ENCODE results near the gene ELOF1.
"Not testable (repeated sequence)": the region's sequence is repeated elsewhere in the genome, so short reads cannot be mapped to it uniquely, and the experiment has no call there.

ELOF1 gene

GRCh38 chr19:11580116-11580515, 21.1 kb upstream of the ELOF1 start:
- ChIA-PET POLR2A (interaction anchor here (0.6 kb wide), 1 partner anchor 36 kb away, joined by 3 read pairs; no protein-coding TSS in a partner anchor), CTCF (interaction anchor here (1.4 to 6.0 kb wide), 3 partner anchors 17 to 44 kb away, joined by 5 to 37 read pairs (median 8); partner anchors contain the start of gene ELOF1)
- DNase-seq (ENCODE audit: extremely low spot score): no peak
- TF ChIP-seq CTCF (IDR thresholded peaks at IDR 0.05; ENCODE audit: control extremely low read depth, extremely low read depth, low read depth, missing control alignments): no peak

- ChIA-PET POLR2A (interaction anchor here (0.6 kb wide), 1 partner anchor 329 kb away, joined by 9 read pairs; no protein-coding TSS in a partner anchor), CTCF (interaction anchor here (0.7 to 6.0 kb wide), 8 partner anchors 9 to 219 kb away, joined by 3 to 37 read pairs (median 3); partner anchors contain the start of gene ELOF1)
- peak; percentile 75 for DNase-seq (ENCODE audit: extremely low spot score)
- no peak for TF ChIP-seq CTCF (IDR thresholded peaks at IDR 0.05; ENCODE audit: control extremely low read depth, extremely low read depth, low read depth, missing control alignments)
Measured at GRCh38 chr19:11578258-11579142, 19.5 kb upstream of the ELOF1 start.

GRCh38 chr19:11577451-11578257, 18.6 kb upstream of the ELOF1 start, which contains the start of gene ACP5:
TSS of gene ACP5 (minus strand) at chr19:11577645. CDS start at chr19:11577317, 328 bp downstream.
- POLR2A ChIA-PET: interaction anchor here (0.6 kb wide), 1 partner anchor 328 kb away, joined by 9 read pairs; no protein-coding TSS in a partner anchor
- CTCF ChIA-PET: interaction anchor here (0.7 to 6.0 kb wide), 6 partner anchors 9 to 23 kb away, joined by 3 to 37 read pairs (median 3); partner anchors contain the start of gene ELOF1
- no peak for TF ChIP-seq CTCF (IDR thresholded peaks at IDR 0.05; ENCODE audit: control extremely low read depth, extremely low read depth, low read depth, missing control alignments)
- DNase-seq (ENCODE audit: extremely low spot score): no peak

- DNase-seq (ENCODE audit: extremely low spot score): no peak
- CTCF ChIA-PET: interaction anchor here (0.9 to 3.8 kb wide), 5 partner anchors 12 to 94 kb away, joined by 3 to 23 read pairs (median 4); partner anchors contain the start of gene ELOF1
- no peak for TF ChIP-seq CTCF (IDR thresholded peaks at IDR 0.05; ENCODE audit: control extremely low read depth, extremely low read depth, low read depth, missing control alignments)
- POLR2A ChIA-PET: interaction anchor here (0.6 kb wide), 1 partner anchor 34 kb away, joined by 5 read pairs; no protein-coding TSS in a partner anchor
Measured at GRCh38 chr19:11576227-11576626, 17.2 kb upstream of the ELOF1 start.

- TF ChIP-seq CTCF (IDR thresholded peaks at IDR 0.05; ENCODE audit: control extremely low read depth, extremely low read depth, low read depth, missing control alignments): no peak
- CTCF ChIA-PET: interaction anchor here (0.7 to 3.8 kb wide), 5 partner anchors 10 to 92 kb away, joined by 3 to 23 read pairs (median 4); partner anchors contain the start of gene ELOF1
- no peak for DNase-seq (ENCODE audit: extremely low spot score)
- POLR2A ChIA-PET: no interaction called here
Measured at GRCh38 chr19:11574689-11575088, 15.7 kb upstream of the ELOF1 start.

GRCh38 chr19:11573763-11574162, 14.7 kb upstream of the ELOF1 start:
- POLR2A ChIA-PET; DNase-seq (ENCODE audit: extremely low spot score): not testable (repeated sequence)
- CTCF ChIA-PET: interaction anchor here (3.8 kb wide), 1 partner anchor 14 kb away, joined by 23 read pairs; the partner anchor contains the start of gene ELOF1

- CTCF ChIA-PET: interaction anchor here (3.8 kb wide), 1 partner anchor 14 kb away, joined by 23 read pairs; the partner anchor contains the start of gene ELOF1
Measured at GRCh38 chr19:11573354-11573753, 14.3 kb upstream of the ELOF1 start.

More at GRCh38 chr19:11573354-11573753, 14.3 kb upstream of the ELOF1 start:
- POLR2A ChIA-PET; DNase-seq (ENCODE audit: extremely low spot score): not testable (repeated sequence)
